HG02981 (cell line): ENCODE results near the gene PKD2.
A peak's percentile ranks its signal among the peaks of the same experiment; 100 is the strongest.

Experiments used
- ATAC-seq: cut with Tn5 transposase; IDR thresholded peaks from one replicate; pipeline ENCODE4 v1.9.1; 2021; ENCODE audit warnings: mild to moderate bottlenecking, moderate library complexity; ENCODE audit not compliant: unreplicated experiment

The PKD2 gene

DNA sequence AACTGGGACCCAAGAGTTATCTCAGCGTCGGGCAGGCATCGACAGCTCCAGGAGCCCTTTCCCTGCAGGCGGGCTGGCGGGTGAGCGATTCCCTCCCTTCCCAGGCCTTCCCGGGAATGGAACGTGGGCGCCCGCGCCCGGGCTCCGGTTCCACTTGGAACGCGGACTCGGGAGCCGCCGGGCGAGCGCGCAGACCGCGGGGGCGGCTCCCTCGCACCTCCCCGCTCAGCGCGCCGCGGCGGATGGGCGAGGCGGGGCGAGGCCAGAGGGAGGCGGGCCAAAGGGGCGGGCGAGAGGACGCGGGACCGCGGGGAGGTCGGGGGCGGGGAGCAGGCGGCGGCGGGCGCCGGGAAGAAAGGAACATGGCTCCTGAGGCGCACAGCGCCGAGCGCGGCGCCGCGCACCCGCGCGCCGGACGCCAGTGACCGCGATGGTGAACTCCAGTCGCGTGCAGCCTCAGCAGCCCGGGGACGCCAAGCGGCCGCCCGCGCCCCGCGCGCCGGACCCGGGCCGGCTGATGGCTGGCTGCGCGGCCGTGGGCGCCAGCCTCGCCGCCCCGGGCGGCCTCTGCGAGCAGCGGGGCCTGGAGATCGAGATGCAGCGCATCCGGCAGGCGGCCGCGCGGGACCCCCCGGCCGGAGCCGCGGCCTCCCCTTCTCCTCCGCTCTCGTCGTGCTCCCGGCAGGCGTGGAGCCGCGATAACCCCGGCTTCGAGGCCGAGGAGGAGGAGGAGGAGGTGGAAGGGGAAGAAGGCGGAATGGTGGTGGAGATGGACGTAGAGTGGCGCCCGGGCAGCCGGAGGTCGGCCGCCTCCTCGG, at the start of gene PKD2:
Gene PKD2 (plus strand): TSS at position 332 of the 818 bp plus-strand sequence. CDS start 99 bp downstream, at position 431.
- peak; percentile 83 for ATAC-seq

DNA sequence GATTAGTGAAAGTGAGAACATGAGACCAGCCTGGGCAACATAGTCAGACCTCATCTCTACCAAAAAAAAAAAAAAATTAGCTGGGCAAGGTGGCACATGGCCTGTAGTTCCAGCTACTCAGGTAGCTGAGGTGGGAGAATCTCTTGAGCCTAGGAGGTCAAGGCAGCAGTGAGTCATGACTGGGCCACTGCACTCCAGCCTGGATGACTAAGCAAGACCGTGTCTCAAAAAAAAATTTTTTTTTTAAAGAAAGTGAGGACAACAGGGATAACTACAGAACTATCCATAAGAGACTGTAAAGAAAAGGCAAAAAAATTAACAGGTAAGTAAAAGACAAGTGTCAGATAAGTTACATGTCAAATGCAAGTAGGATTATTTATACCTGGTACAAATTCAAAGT, 45.4 kb upstream of the PKD2 start:
- ATAC-seq, result no peak

DNA sequence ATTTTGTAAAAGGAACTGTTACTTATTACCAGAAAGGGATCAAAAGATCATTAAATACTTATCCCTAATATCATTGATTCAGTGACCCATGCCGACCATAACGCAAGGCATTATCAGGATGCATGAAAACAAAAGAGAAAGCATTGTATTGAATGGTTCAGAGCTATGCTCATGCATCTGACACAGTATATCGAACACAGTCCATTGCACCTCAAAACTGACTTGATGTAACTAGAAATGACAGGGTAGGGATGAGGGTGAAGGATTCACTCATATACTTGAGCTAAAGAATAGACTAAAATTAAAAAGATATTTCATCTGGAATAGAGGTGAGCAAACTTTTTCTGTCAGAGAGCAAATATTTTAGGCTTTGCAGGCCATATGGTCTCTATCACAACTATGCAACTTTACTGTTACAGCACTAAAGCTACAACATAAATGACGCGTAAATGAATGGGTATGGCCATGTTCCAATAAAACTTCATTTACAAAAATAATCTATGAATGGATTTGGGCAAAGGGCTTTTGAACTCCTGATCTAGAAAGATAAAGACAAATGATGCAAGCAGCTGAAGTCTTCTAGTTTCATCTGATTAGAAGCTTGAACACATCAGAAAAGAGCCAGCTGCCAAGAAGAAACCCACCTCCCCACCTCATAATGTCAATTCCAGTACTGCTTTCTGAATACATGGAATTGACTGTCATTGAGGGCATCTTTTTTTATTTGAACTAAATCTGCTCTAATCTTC, 44.9 kb upstream of the PKD2 start:
- ATAC-seq, result no peak

DNA sequence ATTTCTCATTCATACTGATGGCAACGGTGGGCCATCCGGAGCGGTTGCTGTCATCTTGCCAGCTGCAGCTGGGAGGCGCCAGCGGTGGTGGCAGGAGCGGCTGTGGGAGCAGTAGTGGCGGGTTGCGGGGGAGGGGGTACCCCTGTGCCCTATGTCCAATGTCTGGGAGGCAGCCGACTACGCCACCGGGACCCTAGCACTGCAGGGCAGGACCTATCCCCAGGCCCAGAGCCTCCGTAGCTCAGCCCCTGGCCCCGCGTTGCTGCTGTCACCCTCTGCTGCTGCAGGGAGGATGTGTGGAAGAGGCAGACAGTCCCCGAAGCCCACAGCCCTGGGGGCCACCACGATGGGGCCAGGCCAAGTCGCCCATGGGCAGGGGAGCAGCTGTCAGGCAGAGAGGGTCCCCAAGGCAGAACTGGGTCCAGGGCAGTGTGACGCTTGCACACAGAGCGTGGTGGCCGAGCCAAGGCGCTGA, 41.9 kb upstream of the PKD2 start:
- no peak for ATAC-seq

DNA sequence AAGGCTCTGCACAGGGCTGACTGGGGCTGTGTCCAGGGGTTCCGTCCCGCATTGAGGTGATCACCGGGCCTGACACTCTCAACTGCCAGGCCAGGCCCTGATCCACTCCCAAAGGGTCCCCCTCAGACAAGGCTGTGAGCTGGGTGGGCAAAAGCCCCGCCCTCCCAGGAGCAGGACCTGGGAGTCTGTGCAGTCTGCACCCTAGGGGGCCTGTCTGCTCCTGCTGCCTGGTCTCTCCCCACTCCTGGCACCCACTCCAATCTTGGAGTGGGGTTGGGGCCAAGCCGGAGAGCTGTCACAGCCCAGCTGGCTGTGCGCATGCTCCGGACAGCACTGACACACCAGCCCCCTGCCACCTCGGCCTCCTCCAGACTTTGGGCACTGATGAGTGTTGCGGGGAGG, 41.3 kb upstream of the PKD2 start:
- no peak for ATAC-seq

DNA sequence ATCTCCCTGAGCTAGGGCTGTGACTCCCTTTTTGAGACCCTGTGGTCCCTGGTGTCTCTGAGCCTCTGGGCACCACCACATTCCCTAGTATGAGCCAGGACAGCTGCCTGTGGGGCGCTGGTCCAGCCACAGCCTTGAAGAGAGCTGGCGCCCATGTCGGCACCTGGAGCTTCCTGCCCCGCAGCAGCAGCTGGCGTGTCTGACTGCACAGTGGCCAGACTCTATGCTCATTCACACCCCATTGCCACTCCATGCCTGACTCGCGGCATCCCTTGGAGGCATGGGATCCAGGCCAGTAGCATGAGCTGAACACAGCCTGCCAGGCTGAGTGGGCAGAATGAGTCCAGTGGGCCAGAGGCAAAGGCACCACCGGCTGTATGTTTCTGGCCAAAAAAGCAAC, 40.2 kb upstream of the PKD2 start:
- ATAC-seq, result no peak

DNA sequence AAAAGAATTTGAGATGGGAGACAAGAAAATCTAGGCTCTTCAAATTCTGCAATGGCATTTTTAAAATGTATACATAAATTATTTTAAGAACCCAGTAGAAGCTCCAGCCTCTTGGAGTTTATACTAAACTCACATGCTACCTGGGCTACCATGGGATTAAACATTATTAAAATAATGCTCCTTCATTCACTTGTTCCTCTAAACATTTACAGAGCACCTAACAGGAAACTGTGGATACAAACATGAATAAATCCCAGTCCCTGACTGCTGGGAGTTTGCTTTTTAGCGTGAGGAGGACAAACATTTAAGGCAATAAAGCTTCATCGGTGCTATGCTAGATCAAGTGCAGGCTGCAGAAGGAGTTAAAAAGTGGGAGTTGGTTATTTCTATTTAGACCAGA, 37.3 kb upstream of the PKD2 start:
- no peak for ATAC-seq

DNA sequence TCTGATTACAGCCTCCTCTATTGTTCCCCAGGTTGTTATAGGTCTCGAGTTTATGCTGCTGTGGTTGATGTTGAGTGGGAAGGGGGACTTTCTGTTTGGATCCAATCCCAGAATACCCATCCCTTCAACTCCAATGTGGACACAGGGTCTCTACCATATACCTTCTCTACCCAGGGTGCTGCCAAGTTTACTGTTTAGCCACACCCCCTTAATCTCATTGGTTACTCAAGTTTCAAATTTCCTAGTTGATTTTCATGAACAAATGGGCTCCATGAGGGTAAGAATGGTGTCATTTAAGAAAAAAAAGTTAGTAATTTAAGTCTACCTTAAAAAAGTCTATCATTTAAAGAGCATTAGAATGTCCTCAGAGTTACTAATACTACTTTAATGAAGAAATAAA, 35.6 kb upstream of the PKD2 start:
- no peak for ATAC-seq

DNA sequence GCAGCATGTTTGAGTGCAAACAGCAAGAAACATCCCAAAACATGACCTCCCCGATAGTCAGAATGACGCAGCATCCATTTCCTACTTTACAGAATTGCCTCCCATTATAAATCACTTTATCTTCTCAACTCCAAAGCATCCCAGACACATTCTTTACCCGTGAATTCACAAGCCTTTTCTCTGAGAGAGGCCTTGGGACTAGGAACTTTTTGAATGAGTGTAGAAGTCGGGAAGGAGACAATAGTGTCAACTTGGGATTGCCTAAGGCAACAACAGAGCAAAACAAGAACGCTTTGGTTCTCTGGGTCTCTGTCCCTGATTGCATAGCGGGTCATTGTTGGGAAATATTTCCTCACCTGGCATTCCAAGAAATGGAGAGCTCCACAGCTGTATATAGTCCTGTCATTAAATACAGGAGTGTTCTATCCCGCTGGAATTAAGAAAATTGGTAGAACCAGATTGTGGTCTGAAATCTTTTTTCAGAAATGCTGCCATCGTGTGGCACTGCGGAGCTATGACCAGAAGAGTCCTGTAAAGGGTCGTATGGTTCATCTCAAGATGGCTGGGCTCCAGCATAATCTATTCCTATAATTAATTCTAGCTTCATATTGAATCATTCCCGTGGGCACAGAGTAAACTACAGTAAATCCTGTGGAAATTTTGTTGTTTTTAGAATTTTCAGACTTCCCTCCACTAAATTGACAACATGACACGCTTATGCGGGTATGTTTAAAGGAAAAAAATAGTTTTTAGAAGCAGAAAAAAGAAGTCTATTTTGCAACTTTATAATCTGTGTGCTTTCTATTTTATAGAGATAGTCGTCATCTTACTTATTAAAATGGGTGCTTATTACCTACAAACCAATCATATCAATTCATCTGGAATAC, 33.9 kb upstream of the PKD2 start:
- ATAC-seq, result peak; percentile 64

DNA sequence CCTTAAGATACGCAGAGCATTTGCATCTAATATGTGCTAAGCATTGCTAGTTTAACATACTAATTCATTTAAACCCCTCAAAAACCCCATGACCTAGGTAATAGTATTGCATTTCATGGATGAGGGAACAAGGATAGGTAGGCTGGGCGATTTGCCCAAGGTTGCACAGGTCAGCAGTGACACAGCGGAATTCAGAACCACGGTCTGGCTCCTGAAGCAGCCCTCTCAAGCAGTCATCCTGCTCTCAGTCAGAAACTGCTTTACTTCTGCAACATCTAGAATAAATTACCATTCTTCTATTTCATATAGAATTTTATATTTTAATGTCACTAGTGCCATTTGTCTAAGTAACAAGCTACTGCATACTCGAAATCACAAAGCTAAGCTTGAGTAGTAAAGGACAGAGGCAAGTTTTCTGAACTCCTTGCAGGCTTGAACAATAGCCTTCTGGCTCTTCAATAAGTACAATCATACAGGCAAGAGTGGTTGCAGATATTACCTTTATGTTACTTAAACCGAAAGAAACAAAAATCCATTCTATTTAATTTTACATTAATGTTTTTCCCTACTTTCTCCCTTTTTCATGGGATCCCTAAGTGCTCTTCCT, 32.5 kb upstream of the PKD2 start:
- peak; percentile 28 for ATAC-seq

DNA sequence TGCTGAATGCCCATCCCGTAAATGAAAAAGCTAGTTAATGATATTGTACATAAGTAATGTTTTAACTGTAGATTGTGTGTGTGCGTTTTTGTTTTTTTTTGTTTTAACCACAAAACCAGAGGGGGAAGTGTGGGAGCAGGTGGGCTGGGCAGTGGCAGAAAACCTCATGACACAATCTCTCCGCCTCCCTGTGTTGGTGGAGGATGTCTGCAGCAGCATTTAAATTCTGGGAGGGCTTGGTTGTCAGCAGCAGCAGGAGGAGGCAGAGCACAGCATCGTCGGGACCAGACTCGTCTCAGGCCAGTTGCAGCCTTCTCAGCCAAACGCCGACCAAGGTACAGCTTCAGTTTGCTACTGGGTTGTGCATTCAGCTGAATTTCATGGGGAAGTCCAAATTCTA, 32.0 kb upstream of the PKD2 start, which contains the start of gene SPP1:
Gene SPP1 (plus strand): TSS at position 249 of the 400 bp plus-strand sequence. CDS start 1,182 bp downstream, outside the sequence.
- ATAC-seq, result peak; percentile 83

DNA sequence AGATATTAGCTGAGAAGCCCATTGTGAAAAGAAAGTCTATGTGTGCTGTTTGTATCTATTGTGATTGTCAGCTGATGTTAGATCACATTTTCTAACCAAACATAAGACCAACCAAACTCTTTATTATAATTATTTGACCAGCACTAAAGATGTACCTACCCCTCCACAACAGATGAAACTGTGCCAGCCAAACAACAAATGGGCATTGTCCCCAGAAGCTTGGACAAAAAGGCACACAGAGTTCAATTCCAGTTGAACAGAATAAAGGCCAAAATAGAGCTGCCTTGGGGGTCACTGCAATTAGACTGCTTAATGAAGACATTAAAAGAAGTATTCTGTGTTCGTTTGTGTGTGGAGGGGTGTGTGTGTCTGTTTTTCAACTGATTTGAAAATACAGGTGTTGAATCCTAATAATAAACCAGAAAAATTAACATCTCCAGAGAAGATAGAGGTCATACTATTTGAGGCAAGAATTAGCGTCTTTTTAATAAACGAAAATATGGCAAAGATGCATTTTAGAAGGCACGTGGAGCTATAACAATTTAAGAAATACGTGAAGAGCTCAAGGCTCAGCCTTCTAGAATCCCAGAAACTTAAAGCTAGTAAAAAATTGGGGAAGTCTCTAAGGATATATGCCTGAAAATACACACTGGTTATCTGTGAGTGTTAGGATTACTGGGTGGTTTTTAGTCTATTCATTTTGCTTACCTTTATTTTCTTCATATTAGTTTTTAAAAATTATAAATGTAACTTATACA, 29.7 kb upstream of the PKD2 start:
- no peak for ATAC-seq

DNA sequence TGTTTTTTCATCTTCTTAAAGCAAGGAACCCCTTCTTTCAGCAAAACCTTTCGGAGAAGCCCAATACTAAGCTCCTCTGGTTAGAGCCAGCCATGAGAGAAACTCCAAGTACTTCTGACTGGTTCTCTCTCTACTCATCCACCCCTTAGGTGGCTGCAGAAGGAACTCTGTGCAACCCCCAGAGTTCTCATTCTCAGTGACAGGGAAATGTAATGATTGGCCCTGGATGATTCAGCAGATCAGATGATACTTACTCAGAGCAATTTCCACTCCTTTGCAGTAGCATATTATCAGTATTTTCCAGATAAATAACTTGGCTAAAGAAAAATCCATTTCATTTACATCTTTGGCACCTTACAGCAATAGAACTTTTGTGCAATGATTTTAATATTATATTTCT, 28.8 kb upstream of the PKD2 start:
- no peak for ATAC-seq

DNA sequence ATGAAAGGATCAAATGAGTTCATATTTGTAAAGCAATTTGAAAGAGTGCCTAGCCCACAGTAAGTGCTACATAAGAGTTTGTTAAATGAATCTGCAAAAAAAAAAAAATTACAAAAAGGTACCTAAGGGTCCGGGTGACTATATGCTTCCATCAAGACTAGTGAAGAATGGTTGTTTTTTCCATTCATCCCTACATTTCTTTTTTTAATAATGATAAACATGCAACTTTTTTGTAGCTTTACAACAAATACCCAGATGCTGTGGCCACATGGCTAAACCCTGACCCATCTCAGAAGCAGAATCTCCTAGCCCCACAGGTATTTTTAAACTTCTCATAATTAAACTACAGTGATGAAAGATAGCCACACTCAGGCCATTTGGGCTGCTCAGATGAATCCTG, 27.6 kb upstream of the PKD2 start:
- ATAC-seq, result no peak

DNA sequence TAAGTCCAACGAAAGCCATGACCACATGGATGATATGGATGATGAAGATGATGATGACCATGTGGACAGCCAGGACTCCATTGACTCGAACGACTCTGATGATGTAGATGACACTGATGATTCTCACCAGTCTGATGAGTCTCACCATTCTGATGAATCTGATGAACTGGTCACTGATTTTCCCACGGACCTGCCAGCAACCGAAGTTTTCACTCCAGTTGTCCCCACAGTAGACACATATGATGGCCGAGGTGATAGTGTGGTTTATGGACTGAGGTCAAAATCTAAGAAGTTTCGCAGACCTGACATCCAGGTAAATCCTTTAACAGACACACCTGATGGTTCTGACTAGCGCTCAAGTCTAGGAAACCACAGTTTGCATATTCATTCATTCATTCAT, 25.9 kb upstream of the PKD2 start:
- ATAC-seq, result no peak

DNA sequence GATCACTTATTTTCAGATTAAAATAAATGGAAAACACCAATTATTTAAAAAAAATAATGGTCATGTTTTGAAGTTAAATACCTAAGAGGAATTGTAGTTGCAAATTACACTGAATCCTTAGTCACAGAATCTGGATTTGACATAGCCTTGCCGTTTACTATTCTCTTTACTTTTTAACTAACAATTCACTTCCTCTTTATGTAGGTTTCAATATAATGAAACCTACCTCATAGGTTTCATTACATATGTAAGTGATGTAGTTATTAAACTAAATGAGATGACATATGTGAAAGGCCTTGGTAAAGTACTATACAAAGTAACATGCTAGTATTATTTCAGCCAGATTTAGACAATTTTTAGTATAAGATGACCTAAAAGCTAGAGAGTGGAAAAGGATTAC, 25.4 kb upstream of the PKD2 start:
- ATAC-seq, result peak; percentile 70

DNA sequence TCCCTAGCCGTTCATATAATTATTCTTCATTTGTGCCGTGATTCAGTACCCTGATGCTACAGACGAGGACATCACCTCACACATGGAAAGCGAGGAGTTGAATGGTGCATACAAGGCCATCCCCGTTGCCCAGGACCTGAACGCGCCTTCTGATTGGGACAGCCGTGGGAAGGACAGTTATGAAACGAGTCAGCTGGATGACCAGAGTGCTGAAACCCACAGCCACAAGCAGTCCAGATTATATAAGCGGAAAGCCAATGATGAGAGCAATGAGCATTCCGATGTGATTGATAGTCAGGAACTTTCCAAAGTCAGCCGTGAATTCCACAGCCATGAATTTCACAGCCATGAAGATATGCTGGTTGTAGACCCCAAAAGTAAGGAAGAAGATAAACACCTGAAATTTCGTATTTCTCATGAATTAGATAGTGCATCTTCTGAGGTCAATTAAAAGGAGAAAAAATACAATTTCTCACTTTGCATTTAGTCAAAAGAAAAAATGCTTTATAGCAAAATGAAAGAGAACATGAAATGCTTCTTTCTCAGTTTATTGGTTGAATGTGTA, 24.9 kb upstream of the PKD2 start:
- no peak for ATAC-seq

DNA sequence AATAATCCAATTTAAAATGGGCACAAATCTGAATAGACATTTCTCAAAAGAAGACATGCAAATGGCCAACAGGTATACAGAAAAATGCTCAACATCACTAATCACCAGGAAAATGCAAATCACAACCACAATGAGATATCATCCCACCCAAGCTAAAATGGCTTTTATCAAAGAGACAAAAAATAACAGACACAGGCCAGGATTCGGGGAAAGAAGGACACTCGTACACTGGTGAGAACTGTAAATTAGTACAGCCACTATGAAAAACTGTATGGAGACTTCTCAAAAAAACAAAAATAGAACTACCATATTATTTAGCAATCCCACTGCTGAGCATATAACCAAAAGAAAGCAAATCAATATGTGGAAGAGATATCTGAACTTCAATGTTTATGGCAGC, 23.4 kb upstream of the PKD2 start:
- no peak for ATAC-seq

DNA sequence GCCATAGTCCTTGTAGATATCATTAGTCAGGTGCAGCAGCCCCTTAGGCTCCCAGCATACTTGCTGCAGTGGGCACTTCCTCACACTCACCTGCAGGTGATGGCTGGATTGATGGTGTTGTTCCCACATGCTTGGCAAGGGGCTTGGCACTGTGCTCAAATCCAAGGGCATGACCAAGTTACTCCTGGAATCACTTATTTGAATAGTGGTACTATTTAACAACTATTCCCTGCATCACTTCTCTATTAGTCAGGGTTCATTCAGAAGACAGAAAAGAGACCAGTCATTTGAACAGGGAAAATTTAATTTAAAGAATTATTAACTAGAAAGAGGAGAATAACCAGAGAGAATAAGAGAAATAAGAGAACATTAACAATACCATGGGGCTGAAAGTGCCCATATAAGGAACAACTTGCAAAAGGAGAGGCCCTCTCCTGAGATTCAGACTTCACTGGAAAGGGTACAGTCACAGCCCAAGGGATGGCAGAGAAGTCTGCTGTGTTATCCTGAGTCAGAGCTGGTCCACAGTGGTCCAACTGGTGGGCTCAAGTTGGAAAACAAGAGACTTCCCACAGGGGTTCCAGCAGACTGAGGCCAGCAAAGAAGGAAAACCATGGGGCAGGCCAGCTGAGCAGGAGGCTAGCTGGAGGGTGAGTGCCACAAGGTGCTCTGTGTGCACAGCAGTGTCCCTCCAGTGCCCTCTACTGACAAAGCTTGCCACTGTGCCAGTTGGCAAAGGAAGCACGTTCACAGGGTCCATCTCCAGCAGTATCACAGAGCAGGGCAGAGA, 22.1 kb upstream of the PKD2 start:
- ATAC-seq, result peak; percentile 82
